Measurements from ENCODE around the gene SMARCB1.

DNA sequence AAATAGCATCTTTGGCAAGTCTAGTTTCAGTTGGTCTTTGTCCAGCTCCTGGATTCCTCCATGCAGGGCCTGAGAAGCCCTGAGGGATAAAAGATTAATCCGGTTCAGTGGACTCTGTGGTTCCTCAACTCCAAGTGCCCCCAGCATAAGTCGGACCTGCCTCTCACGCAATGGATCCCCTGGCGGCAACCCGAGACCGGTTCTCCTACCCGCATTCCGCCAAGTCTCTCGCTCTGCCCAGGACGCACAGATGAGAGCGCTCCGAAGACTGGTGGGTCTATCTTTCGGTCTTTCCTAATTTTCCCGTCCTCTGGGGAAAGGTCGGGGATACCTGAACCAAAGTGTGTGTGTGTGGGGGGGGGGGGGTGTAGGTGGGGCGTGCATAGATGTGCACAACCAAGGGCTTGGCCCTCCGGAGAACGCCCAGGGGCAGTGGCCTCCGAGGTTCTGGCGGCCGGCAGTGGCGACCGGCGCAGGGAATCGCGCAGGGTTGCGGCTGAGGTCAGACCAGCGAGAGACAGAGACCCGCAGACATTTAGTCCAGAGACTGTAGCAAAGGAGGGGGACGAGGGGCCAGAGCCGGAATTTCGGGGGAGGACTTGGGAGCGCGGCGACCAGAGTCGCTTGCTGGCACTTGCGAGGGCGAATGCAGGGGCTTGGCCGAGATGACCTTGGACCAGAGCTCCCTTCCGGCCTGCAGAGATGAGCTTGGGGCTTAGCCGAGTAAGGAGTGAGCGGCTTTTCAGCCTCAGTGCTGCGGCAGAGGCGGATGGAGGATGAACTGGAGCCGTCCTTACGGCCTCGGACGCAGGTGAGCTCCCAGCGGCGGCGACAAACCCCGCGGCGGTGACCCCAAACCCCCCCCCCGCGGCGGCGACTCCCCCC lies 70.2 kb downstream of the SMARCB1 start:
- TF ChIP-seq POLR2A (IDR thresholded peaks at IDR 0.05), result no peak
- TF ChIP-seq, protein P1, sequence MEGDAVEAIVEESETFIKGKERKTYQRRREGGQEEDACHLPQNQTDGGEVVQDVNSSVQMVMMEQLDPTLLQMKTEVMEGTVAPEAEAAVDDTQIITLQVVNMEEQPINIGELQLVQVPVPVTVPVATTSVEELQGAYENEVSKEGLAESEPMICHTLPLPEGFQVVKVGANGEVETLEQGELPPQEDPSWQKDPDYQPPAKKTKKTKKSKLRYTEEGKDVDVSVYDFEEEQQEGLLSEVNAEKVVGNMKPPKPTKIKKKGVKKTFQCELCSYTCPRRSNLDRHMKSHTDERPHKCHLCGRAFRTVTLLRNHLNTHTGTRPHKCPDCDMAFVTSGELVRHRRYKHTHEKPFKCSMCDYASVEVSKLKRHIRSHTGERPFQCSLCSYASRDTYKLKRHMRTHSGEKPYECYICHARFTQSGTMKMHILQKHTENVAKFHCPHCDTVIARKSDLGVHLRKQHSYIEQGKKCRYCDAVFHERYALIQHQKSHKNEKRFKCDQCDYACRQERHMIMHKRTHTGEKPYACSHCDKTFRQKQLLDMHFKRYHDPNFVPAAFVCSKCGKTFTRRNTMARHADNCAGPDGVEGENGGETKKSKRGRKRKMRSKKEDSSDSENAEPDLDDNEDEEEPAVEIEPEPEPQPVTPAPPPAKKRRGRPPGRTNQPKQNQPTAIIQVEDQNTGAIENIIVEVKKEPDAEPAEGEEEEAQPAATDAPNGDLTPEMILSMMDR (IDR thresholded peaks at IDR 0.05 in 8 of 11, conservative IDR thresholded peaks at IDR 0.05 in 3 of 11), result no peak
- TF ChIP-seq POLR2AphosphoS5 (IDR thresholded peaks at IDR 0.05), result no peak
